ENCODE results near the gene TRNAU1AP.
"Not testable (repeated sequence)": the region's sequence is repeated elsewhere in the genome, so short reads cannot be mapped to it uniquely, and the experiment has no call there.

TRNAU1AP gene

GRCh38 chr1:28577052-28577678, 24.3 kb downstream of the TRNAU1AP start:
- no peak for DNase-seq (ENCODE audit: low read depth, low spot score)

- no peak for DNase-seq (ENCODE audit: low read depth, low spot score)
Measured at GRCh38 chr1:28577738-28578536, 25.1 kb downstream of the TRNAU1AP start.

GRCh38 chr1:28578696-28579218, 25.9 kb downstream of the TRNAU1AP start:
- DNase-seq (ENCODE audit: low read depth, low spot score), result no peak

- no peak for DNase-seq (ENCODE audit: low read depth, low spot score)
Measured at GRCh38 chr1:28579401-28579800, 26.5 kb downstream of the TRNAU1AP start.

- peak; percentile 67 for DNase-seq (ENCODE audit: low read depth, low spot score)
Measured at GRCh38 chr1:28580722-28581530, 28.0 kb downstream of the TRNAU1AP start.

GRCh38 chr1:28581531-28582247, 28.8 kb downstream of the TRNAU1AP start:
- peak; percentile 98 for DNase-seq (ENCODE audit: low read depth, low spot score)

- DNase-seq (ENCODE audit: low read depth, low spot score), result peak; percentile 64
Measured at GRCh38 chr1:28582248-28582615, 29.3 kb downstream of the TRNAU1AP start.

- not testable (repeated sequence) for DNase-seq (ENCODE audit: low read depth, low spot score)
Measured at GRCh38 chr1:28586585-28587391, 33.9 kb downstream of the TRNAU1AP start.

- peak; percentile 45 for DNase-seq (ENCODE audit: low read depth, low spot score)
Measured at GRCh38 chr1:28591708-28592320, 38.9 kb downstream of the TRNAU1AP start, which contains the start of gene RAB42. Gene RAB42, plus strand, starts transcription at chr1:28592265. Its CDS starts 247 bp downstream, at chr1:28592512.

- DNase-seq (ENCODE audit: low read depth, low spot score), result peak; percentile 38
Measured at GRCh38 chr1:28592321-28593071, 39.6 kb downstream of the TRNAU1AP start.

- DNase-seq (ENCODE audit: low read depth, low spot score), result not testable (repeated sequence)
Measured at GRCh38 chr1:28593988-28594356, 41.1 kb downstream of the TRNAU1AP start.

- peak; percentile 93 for DNase-seq (ENCODE audit: low read depth, low spot score)
Measured at GRCh38 chr1:28594686-28595411, 42.0 kb downstream of the TRNAU1AP start.

- DNase-seq (ENCODE audit: low read depth, low spot score), result no peak
Measured at GRCh38 chr1:28595412-28596191, 42.7 kb downstream of the TRNAU1AP start.

- DNase-seq (ENCODE audit: low read depth, low spot score), result not testable (repeated sequence)
Measured at GRCh38 chr1:28596276-28596675, 43.4 kb downstream of the TRNAU1AP start.

GRCh38 chr1:28601696-28602095, 48.8 kb downstream of the TRNAU1AP start:
- DNase-seq (ENCODE audit: low read depth, low spot score), result peak; percentile 94

GRCh38 chr1:28602536-28603439, 49.9 kb downstream of the TRNAU1AP start:
- peak; percentile 88 for DNase-seq (ENCODE audit: low read depth, low spot score)

GRCh38 chr1:28604411-28604810, 51.5 kb downstream of the TRNAU1AP start:
- no peak for DNase-seq (ENCODE audit: low read depth, low spot score)

Measured in astrocyte of the hippocampus (primary cell).